MG63 (cell line): ENCODE data around the gene BRWD1. TPM values are rescaled to one million over a fixed set of nuclear protein-coding genes. Genes with fewer than 3 reads are reported as not detected.
"Not testable (repeated sequence)": the region's sequence is repeated elsewhere in the genome, so short reads cannot be mapped to it uniquely, and the experiment has no call there.

Experiments used
- DNase-seq: peaks from one replicate; pipeline ENCODE4 v3.0.0-alpha.2; 2020
- H3K27me3 ChIP-seq: fragments of 250-450 bp; sonication (Bioruptor Pico); 2 replicates; pipeline ENCODE4 v1.5.1; 2020; ENCODE audit warnings: mild to moderate bottlenecking, moderate library complexity
- H3K36me3 ChIP-seq: fragments of 250-450 bp; sonication (Bioruptor Pico); 2 replicates; pipeline ENCODE4 v1.5.1; 2020; ENCODE audit warnings: mild to moderate bottlenecking, moderate library complexity
- H3K4me3 ChIP-seq: fragments of 250-450 bp; sonication (Bioruptor Pico); 2 replicates; pipeline ENCODE4 v1.5.1; 2020; ENCODE audit warnings: mild to moderate bottlenecking, moderate library complexity
- H3K9me3 ChIP-seq: fragments of 250-450 bp; sonication (Bioruptor Pico); 2 replicates; pipeline ENCODE4 v1.5.1; 2020; ENCODE audit warnings: mild to moderate bottlenecking, moderate library complexity
- total RNA-seq: library from RNA; depleted of rRNA; stranded (reverse); fragments of >200 nt; shearing (Covaris generic); gene quantifications from 2 replicates; pipeline ENCODE4 v1.2.3, GENCODE V29; 2014; ENCODE audit warnings: low replicate concordance; rRNA removed

The BRWD1 gene
- total RNA-seq, 1 experiment from 2014 or later = 33.8 TPM

DNA sequence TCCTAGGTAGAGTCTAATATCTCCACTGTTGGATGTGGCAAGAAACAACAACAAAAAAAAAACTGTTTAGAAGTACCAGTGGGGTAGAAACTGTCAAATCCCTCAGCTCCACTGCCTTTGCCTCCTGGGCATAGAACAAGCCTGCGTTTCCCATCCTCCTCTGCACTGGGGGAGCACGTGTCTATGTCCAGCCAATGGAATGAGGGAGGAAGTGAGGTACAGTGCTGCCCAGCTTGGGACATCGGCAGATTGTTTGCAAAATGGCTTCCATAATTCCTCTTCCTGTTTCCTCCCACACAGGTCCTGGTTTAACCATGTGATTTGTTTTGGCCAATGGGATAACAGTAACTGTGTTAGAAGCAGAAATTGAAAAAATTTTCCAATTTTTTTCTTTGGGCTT lies 169.2 kb downstream of the BRWD1 start:
- Histone ChIP-seq H3K4me3 (no peak overlapping the region), H3K9me3 (peaks cover 7% of the 10 kb centered on the region; the same call in 1 of the 2 replicates), H3K27me3 (no peaks in the 10 kb centered on the region), H3K36me3 (no peaks in the 10 kb centered on the region)
- no peak for DNase-seq

DNA sequence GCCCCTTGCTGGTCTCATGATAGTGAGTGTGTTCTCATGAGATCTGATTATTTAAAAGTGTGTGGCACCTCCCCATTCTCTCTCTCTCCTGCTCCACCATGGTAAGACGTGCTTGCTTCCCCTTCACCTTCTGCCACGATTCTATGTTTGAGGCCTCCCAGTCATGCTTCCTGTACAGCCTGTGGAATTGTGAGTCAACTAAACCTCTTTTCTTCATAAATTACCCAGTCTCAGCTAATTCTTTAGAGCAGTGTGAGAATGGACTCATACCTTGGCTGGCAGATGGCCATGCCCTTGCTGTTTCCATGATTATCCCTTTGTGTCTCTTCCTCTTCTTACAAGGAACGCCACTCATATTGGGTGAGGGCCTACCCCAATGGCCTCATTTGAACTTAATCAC lies 170.5 kb downstream of the BRWD1 start:
- Histone ChIP-seq H3K9me3 (peaks cover 7% of the 10 kb centered on the region; the same call in 1 of the 2 replicates), H3K27me3 (no peaks in the 10 kb centered on the region), H3K4me3 (no peak overlapping the region), H3K36me3 (no peaks in the 10 kb centered on the region)
- no peak for DNase-seq

GRCh38 chr21:39141502-39141901 lies 171.9 kb downstream of the BRWD1 start:
- no peak overlapping the region for H3K4me3 ChIP-seq
- no peaks in the 10 kb centered on the region for H3K27me3 ChIP-seq
- DNase-seq = no peak
- peaks cover 6% of the 10 kb centered on the region; the same call in 1 of the 2 replicates for H3K9me3 ChIP-seq
- no peaks in the 10 kb centered on the region for H3K36me3 ChIP-seq

DNA sequence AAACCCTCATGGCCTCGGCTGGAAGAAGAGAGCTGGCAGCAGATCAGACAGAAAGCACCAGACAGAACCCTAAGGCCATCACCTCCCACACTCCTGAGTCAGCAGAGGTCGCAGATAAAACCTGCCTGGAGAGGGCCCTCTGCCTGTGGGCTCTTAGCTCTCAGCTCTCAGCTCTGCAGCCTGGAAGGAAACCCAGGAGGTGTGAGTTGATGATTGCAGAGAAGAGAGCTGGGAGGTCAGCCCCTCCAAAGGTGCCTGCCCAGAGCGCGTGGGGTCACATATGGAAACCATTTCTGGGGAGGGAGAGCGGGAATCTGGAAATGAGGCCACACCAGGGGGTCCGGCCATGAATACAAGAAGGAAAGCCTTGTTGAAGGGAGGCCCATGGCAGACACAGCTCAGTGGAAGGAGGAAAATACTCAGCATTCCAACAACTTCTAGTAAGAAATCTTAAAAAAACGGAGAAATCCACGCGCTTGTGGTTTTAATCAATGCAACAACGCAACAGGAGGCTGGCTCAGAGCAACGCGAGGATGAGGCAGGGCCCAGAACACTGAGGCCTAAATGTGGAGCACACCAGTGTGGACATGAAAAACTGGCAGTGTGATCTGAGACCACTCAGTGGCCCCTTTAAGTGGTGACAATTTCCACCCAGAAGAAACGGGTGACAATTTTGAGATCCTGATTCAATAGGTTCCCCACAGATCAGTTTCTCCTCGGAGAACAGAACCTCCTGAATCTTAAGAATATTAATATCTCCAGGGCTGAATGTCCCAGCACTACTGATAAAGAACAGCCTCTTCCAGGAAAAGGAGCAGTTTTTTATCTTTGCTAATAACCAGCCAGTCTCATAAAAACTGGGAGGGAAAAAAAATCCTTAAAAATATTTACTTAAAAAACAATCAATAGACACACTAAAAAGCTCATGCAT lies 175.9 kb downstream of the BRWD1 start:
- Histone ChIP-seq H3K36me3 (no peaks in the 10 kb centered on the region), H3K9me3 (no peaks in the 10 kb centered on the region), H3K27me3 (no peaks in the 10 kb centered on the region), H3K4me3 (no peak overlapping the region)
- peak; percentile 82 for DNase-seq

DNA sequence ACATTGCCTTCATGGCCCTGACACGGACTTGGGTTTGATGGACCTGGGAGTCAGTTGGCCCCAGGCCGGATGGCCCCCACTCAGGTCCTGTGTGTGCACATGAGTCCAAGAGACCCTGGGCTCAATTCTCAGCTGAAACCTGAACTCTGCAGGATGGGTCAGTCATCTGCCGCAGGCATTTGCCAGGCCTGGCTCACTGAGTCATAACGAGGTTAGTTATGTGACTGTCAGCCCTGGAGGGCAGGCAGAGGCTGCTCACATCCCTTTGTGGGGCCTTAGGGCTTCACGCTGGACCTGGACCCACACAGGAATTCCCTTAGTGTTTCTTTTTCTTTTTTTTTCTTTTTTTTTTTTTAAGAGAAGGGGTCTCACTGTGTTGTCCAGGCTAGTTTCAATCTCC lies 176.7 kb downstream of the BRWD1 start:
- peak; percentile 68 for DNase-seq
- no peaks in the 10 kb centered on the region for H3K36me3 ChIP-seq
- H3K4me3 ChIP-seq = no peak overlapping the region
- no peaks in the 10 kb centered on the region for H3K27me3 ChIP-seq
- H3K9me3 ChIP-seq = no peaks in the 10 kb centered on the region; the same call in 1 of the 2 replicates

GRCh38 chr21:39136138-39136537 lies 177.3 kb downstream of the BRWD1 start:
- not testable (repeated sequence) for H3K27me3 ChIP-seq, H3K4me3 ChIP-seq, H3K36me3 ChIP-seq, H3K9me3 ChIP-seq
- peak; percentile 32 for DNase-seq

DNA sequence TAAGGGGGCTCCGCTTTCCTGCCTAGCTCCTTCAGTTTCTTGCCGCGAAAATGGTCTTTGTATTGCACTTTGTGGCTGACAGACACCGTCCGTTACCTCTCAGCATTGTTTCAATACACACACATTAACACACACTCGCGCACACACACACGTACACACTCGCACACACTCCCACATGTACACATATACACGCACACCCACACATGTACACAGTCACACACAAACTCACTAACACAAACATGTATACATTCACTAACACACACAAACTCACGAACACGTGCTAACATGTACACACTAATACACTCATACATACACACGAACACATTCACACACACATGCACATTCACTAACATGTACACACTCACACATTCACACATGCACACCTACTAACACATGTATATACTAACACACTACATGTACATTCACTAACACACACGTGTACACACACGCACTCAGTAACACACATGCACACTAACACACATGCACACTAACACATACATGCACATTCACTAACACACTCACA lies 179.1 kb downstream of the BRWD1 start:
- H3K27me3 ChIP-seq = no peaks in the 10 kb centered on the region
- no peak overlapping the region for H3K4me3 ChIP-seq
- H3K36me3 ChIP-seq = no peaks in the 10 kb centered on the region
- H3K9me3 ChIP-seq = peaks cover 11% of the 10 kb centered on the region
- no peak for DNase-seq

Other genes starting within 250 kb of the BRWD1 start
- 248 and 252 TPM in 2 replicates for gene PSMG1, start 130.2 kb downstream of the BRWD1 start, total RNA-seq
- gene HMGN1, start 35.5 kb upstream of the BRWD1 start, total RNA-seq = 474 and 726 TPM in 2 replicates
- 0.59 TPM in 2 replicates for gene LCA5L, start 132.1 kb upstream of the BRWD1 start, total RNA-seq
- 0.35 and 1.0 TPM in 2 replicates for gene SH3BGR, start 138.3 kb upstream of the BRWD1 start, total RNA-seq